ENCODE data around the gene LUZP4. TPM values are rescaled to one million over a fixed set of nuclear protein-coding genes. Genes with fewer than 3 reads are reported as not detected.

LUZP4 gene
- total and polyA plus RNA-seq, 2 of the 8 experiments (the other 6 are each of a cell fraction or from before 2014, with no cell fraction given) = 0.17 TPM; not detected in 1

- Histone ChIP-seq H2BK5ac (ENCODE audit: low read depth, low read length) (no peak overlapping the region), H2BK15ac (ENCODE audit: low read length) (no peak overlapping the region), H3K4me1 (replicated peaks in 1 of 4; ENCODE audit: control insufficient read depth in 3 of 4, insufficient read depth in 4 of 4, low read length in 3 of 4) (no peaks in the 10 kb centered on the region), H3K4ac (replicated peaks; ENCODE audit: insufficient read length, low read depth, low read length) (no peak overlapping the region), H4K8ac (ENCODE audit: extremely low read depth, insufficient read depth, low read length) (no peak overlapping the region), H3K18ac (ENCODE audit: extremely low read depth, low read length) (no peak overlapping the region), H3K4me2 (ENCODE audit: insufficient read depth in 1 of 2, low read depth in 2 of 2, low read length in 2 of 2) (no peak overlapping the region), H4K91ac (replicated peaks; ENCODE audit: insufficient read length, low read length) (no peak overlapping the region), H2BK20ac (ENCODE audit: low read length) (no peak overlapping the region), H3K79me1 (ENCODE audit: low read depth, low read length) (no peaks in the 10 kb centered on the region), H2BK12ac (ENCODE audit: low read depth, low read length) (no peak overlapping the region), H3K23ac (ENCODE audit: insufficient read length) (no peak overlapping the region), H2AK5ac (ENCODE audit: low read depth, low read length) (no peak overlapping the region), H3K27ac (ENCODE audit: low read depth, low read length) (no peak overlapping the region), H3K14ac (ENCODE audit: insufficient read length) (no peak overlapping the region), H4K5ac (ENCODE audit: insufficient read length, low read depth, low read length) (no peak overlapping the region), H3K79me2 (ENCODE audit: control insufficient read depth in 1 of 2, insufficient read depth in 2 of 2, low read length in 2 of 2) (no peaks in the 10 kb centered on the region), H3K56ac (replicated peaks; ENCODE audit: insufficient read length, low read depth, low read length) (no peak overlapping the region), H3K4me3 (ENCODE audit: extremely low read depth in 1 of 4, insufficient read depth in 2 of 4, low read depth in 3 of 4, low read length in 4 of 4) (no peak overlapping the region), H4K20me1 (replicated peaks in 1 of 2; ENCODE audit: control insufficient read depth in 1 of 2, insufficient read depth in 2 of 2, low read length in 2 of 2) (no peaks in the 10 kb centered on the region), H3K9ac (replicated peaks in 1 of 4; ENCODE audit: extremely low read depth in 1 of 4, low read depth in 3 of 4, low read length in 3 of 4) (no peak overlapping the region), H2AFZ (ENCODE audit: low read length) (no peak overlapping the region), H3K27me3 (replicated peaks in 1 of 4; ENCODE audit: control insufficient read depth in 3 of 4, extremely low read depth in 1 of 4, insufficient read depth in 3 of 4, low read length in 3 of 4) (no peaks in the 10 kb centered on the region), H2BK120ac (replicated peaks; ENCODE audit: low read depth, low read length) (no peak overlapping the region), H3K23me2 (ENCODE audit: low read depth, low read length) (no peaks in the 10 kb centered on the region), H3K36me3 (ENCODE audit: control insufficient read depth in 2 of 4, insufficient read depth in 4 of 4, low read length in 3 of 4) (no peaks in the 10 kb centered on the region), H3K9me3 (ENCODE audit: insufficient read depth in 2 of 2, low read depth in 1 of 2, low read length in 1 of 2) (no peaks in the 10 kb centered on the region)
- ChIA-PET CTCF (ENCODE audit: partially characterized antibody) (interaction anchor here (0.6 to 1.0 kb wide), 2 partner anchors 8 to 52 kb away, joined by 5 read pairs; no protein-coding TSS in a partner anchor), POLR2A (ENCODE audit: partially characterized antibody) (no interaction called here)
- TF ChIP-seq SP1 (IDR thresholded peaks at IDR 0.05; ENCODE audit: low read depth, low read length) = no peak
- no peak for TF ChIP-seq SRF (IDR thresholded peaks at IDR 0.05; ENCODE audit: low read depth, low read length)
- TF ChIP-seq EGR1 (IDR thresholded peaks at IDR 0.05; ENCODE audit: borderline replicate concordance, low read depth, low read length) = no peak
- no peak for TF ChIP-seq CREB1 (IDR thresholded peaks at IDR 0.05)
- TF ChIP-seq GABPA (IDR thresholded peaks at IDR 0.05; ENCODE audit: borderline replicate concordance, insufficient read depth, low read length) = no peak
- TF ChIP-seq GTF2F1 (IDR thresholded peaks at IDR 0.05; ENCODE audit: borderline replicate concordance, low read depth, low read length) = no peak
- TF ChIP-seq RFX5 (IDR thresholded peaks at IDR 0.05; ENCODE audit: borderline replicate concordance, low read depth, low read length) = no peak
- TF ChIP-seq SIRT6 (IDR thresholded peaks at IDR 0.05; ENCODE audit: low read length) = no peak
- TF ChIP-seq TBP (IDR thresholded peaks at IDR 0.05; ENCODE audit: low read depth, low read length) = no peak
- no peak for TF ChIP-seq CTBP2 (IDR thresholded peaks at IDR 0.05; ENCODE audit: borderline replicate concordance, insufficient read depth, insufficient read length, low read length)
- TF ChIP-seq MAFK (IDR thresholded peaks at IDR 0.05; ENCODE audit: low read depth, low read length) = no peak
- no peak for TF ChIP-seq POU5F1 (IDR thresholded peaks at IDR 0.05; ENCODE audit: low read depth, low read length)
- FAIRE-seq (no peak), DNase-seq (ENCODE audit: low read depth in 1 of 2, low spot score in 2 of 2) (no peak)
- WGBS, 2 experiments (ENCODE audit: extremely low coverage in 1 of 2, insufficient coverage in 1 of 2, insufficient read length in 1 of 2, insufficient replicate concordance in 2 of 2, low coverage in 1 of 2, low lambda C conversion rate in 2 of 2, missing lambda C conversion rate in 1 of 2) = 89% methylated on average over 2 of the region's 2 CpGs; no CpG with 5 or more reads in 1 of the 2 experiments
Measured at GRCh38 chrX:115261148-115261547, 28.4 kb upstream of the LUZP4 start.
